Natural killer cell (primary cell): ENCODE results near the gene ZNF570. TPM values are rescaled to one million over a fixed set of nuclear protein-coding genes. Genes with fewer than 3 reads are reported as not detected.

Source experiments
- ATAC-seq, 3 donors: fragments of 150-1000 bp in 2 of 3; fragments of 200-7000 bp in 1 of 3; cut with Tn5 transposase; 1 replicate in 1 of 3; 2 replicates in 2 of 3; pipeline ENCODE4 v1.10.0; 2021; ENCODE audit warnings: mild to moderate bottlenecking in 2 of 3, moderate library complexity in 2 of 3
- DNase-seq, 2 donors: peaks; one replicate each; pipeline versions ENCODE4 v3.0.0 to v3.0.0-alpha.2; 2013 to 2021; ENCODE audit warnings: mixed read lengths in 1 of 2
- H3K27ac ChIP-seq: one replicate; pipeline ENCODE4 v1.5.1; 2013; ENCODE audit warnings: mild to moderate bottlenecking, low read length
- H3K27me3 ChIP-seq: one replicate; pipeline ENCODE4 v1.6.1; 2013; ENCODE audit warnings: low read length; ENCODE audit not compliant: control insufficient read depth, insufficient read depth
- H3K36me3 ChIP-seq: one replicate; pipeline ENCODE4 v1.6.1; 2013; ENCODE audit warnings: low read length; ENCODE audit not compliant: control insufficient read depth, insufficient read depth
- H3K4me1 ChIP-seq: one replicate; pipeline ENCODE4 v1.6.1; 2013; ENCODE audit warnings: low read length; ENCODE audit not compliant: control insufficient read depth, insufficient read depth
- H3K4me3 ChIP-seq: one replicate; pipeline ENCODE4 v1.5.1; 2013; ENCODE audit warnings: low read length
- H3K9me3 ChIP-seq: one replicate; pipeline ENCODE4 v1.6.1; 2013; ENCODE audit warnings: low read length; ENCODE audit not compliant: control insufficient read depth, insufficient read depth
- H3K27ac Mint-ChIP-seq, 2 donors: one replicate each; pipeline ENCODE4 v1.8.0; 2022; ENCODE audit warnings: mild to moderate bottlenecking in 2 of 2, mixed read lengths in 2 of 2, moderate library complexity in 1 of 2
- H3K27me3 Mint-ChIP-seq, 2 donors: one replicate each; pipeline ENCODE4 v1.8.0; 2022; ENCODE audit warnings: low read depth in 2 of 2, mixed read lengths in 2 of 2
- H3K36me3 Mint-ChIP-seq: one replicate; pipeline ENCODE4 v1.8.0; 2022; ENCODE audit warnings: mixed read lengths
- H3K4me1 Mint-ChIP-seq, 2 donors: one replicate each; pipeline ENCODE4 v1.8.0; 2022; ENCODE audit warnings: mixed read lengths in 2 of 2
- H3K4me3 Mint-ChIP-seq: one replicate; pipeline ENCODE4 v1.8.0; 2022; ENCODE audit warnings: mild to moderate bottlenecking, moderate library complexity, mixed read lengths
- H3K9me3 Mint-ChIP-seq, 2 donors: one replicate each; pipeline ENCODE4 v1.8.0; 2022; ENCODE audit warnings: mixed read lengths in 2 of 2
- CTCF ChIP-seq: fragments of 200-600 bp; IDR thresholded peaks from one replicate; pipeline ENCODE4 v1.8.0; 2022; ENCODE audit warnings: antibody characterized with exemption
- WGBS: methylation state at CpG from one replicate; pipeline ENCODE4 v1.1.7; 2013; ENCODE audit warnings: missing lambda C conversion rate; ENCODE audit not compliant: insufficient coverage; 5-methylcytosine and 5-hydroxymethylcytosine counted together
- intact Hi-C: fragments of 100-400 bp; cut with micrococcal nuclease; formaldehyde crosslinking; loops from one replicate; pipeline ENCODE4 v1.14.2; 2022
- total RNA-seq, 4 donors: library from RNA; stranded (reverse); fragments of 120-200 nt in 1 of 4; gene quantifications; one replicate each; pipeline versions ENCODE4 v1.2.3 to v1.2.4, GENCODE V29; 2013 to 2022

Gene ZNF570
- total RNA-seq, 3 donors from 2014 or later (not counting 1 experiment from before 2014, with no cell fraction given): 12.6 to 19.6 (median 17.6) TPM

- Mint-ChIP-seq H3K4me1 (peaks cover 23 to 30% of the 10 kb centered on the region in 2 donors), H3K27me3 (no peaks in the 10 kb centered on the region), H3K9me3 (peaks cover 2 to 15% of the 10 kb centered on the region in 2 donors), H3K27ac (no peak overlapping the region), H3K4me3 (no peak overlapping the region), H3K36me3 (peaks cover 14% of the 10 kb centered on the region)
- intact Hi-C loops: no loop called here
- peaks cover 23% of the 10 kb centered on the region for H3K9me3 ChIP-seq
- H3K4me1 ChIP-seq: peaks cover 25% of the 10 kb centered on the region
- ATAC-seq: no peak
- DNase-seq: no peak
- H3K27me3 ChIP-seq: no peaks in the 10 kb centered on the region
- no peak overlapping the region for H3K27ac ChIP-seq
- peaks cover 28% of the 10 kb centered on the region for H3K36me3 ChIP-seq
- TF ChIP-seq CTCF: no peak
- H3K4me3 ChIP-seq: no peak overlapping the region
- 93% methylated on average over 9 of the region's 9 CpGs for WGBS
These were observed 3.0 kb downstream of the ZNF570 start for GRCh38 chr19:37472165-37472564.

GRCh38 chr19:37484406-37485168 is 15.4 kb downstream of the ZNF570 start:
- no peaks in the 10 kb centered on the region for H3K27me3 ChIP-seq
- no peak overlapping the region for H3K4me3 ChIP-seq
- peaks cover 42% of the 10 kb centered on the region for H3K36me3 ChIP-seq
- ATAC-seq (peak in 1 of 3 donors; percentile 27), DNase-seq (no peak)
- no peak overlapping the region for H3K27ac ChIP-seq
- Mint-ChIP-seq H3K36me3 (peaks cover 63% of the 10 kb centered on the region), H3K4me3 (no peak overlapping the region), H3K27me3 (no peaks in the 10 kb centered on the region), H3K9me3 (peaks cover 18 to 30% of the 10 kb centered on the region in 2 donors), H3K4me1 (no peaks in the 10 kb centered on the region), H3K27ac (no peak overlapping the region)
- intact Hi-C loops: no loop called here
- 98% methylated on average over 7 of the region's 8 CpGs for WGBS
- no peaks in the 10 kb centered on the region for H3K4me1 ChIP-seq
- peaks cover 60% of the 10 kb centered on the region for H3K9me3 ChIP-seq
- TF ChIP-seq CTCF: no peak

- no peak for DNase-seq
- Histone ChIP-seq H3K36me3 (no peaks in the 10 kb centered on the region), H3K4me1 (no peaks in the 10 kb centered on the region), H3K9me3 (peaks cover 46% of the 10 kb centered on the region), H3K4me3 (no peak overlapping the region), H3K27ac (no peak overlapping the region), H3K27me3 (no peaks in the 10 kb centered on the region)
- no peak for TF ChIP-seq CTCF
- no peak for ATAC-seq
- H3K9me3 Mint-ChIP-seq: peaks cover 13 to 23% of the 10 kb centered on the region in 2 donors
- intact Hi-C loops: no loop called here
- peaks cover 27% of the 10 kb centered on the region for H3K36me3 Mint-ChIP-seq
- H3K4me3 Mint-ChIP-seq: no peak overlapping the region
- H3K27me3 Mint-ChIP-seq: no peaks in the 10 kb centered on the region
- WGBS: 83% methylated on average over 2 of the region's 3 CpGs
- no peaks in the 10 kb centered on the region for H3K4me1 Mint-ChIP-seq
- H3K27ac Mint-ChIP-seq: no peak overlapping the region
These were observed 23.1 kb downstream of the ZNF570 start for GRCh38 chr19:37492213-37492612.
